ENCODE measurements around the gene C16orf78. TPM values are rescaled to one million over a fixed set of nuclear protein-coding genes. Genes with fewer than 3 reads are reported as not detected.
"Not testable (repeated sequence)": the region's sequence is repeated elsewhere in the genome, so short reads cannot be mapped to it uniquely, and the experiment has no call there.

The C16orf78 gene
- total RNA-seq, 1 experiment from 2014 or later, result not detected

DNA sequence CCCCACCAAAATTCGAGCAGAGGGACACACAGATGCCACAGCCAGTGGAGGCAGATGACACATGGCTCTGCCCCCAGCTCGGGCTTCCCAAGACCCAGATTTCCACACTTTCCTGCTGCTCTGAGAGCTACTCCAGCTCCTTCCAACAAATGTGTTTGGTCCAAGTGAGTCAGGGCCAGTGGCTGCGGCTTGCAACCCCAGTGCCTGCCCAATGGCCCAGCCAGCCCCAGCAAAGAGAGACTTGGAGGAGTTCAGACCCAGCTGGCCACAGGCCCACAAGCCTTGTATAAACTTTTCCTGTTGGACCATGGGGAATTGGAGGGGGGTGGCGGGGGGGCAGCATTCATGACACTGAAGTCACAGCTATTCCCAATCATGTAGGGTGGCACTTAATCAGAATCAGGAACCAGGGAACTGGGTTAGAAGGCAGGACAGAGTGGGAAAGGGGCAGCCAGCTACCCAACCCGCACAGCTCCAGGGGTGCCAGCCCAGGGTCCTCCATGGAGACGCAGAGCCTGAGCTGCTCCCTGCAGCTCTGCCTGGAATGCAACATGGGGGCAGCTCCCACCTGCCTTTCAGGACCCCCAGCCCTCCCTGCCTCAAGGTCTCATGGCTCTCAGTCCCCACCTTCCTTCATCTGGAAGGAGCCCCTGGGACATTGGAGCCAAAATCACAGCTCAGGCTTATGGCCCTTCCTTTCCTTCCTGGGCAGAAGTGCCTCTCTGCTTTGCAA lies 17.5 kb upstream of the C16orf78 start:
- no peak for DNase-seq
- no peaks in the 10 kb centered on the region; the same call in 1 of the 2 replicates for H3K27me3 ChIP-seq (ENCODE audit: control insufficient read depth, insufficient read depth, low read length)
- H3K4me3 ChIP-seq (ENCODE audit: insufficient read depth, low read depth, low read length), result no peak overlapping the region
- H3K36me3 ChIP-seq (replicated peaks; ENCODE audit: control insufficient read depth, insufficient read depth, low read length), result no peaks in the 10 kb centered on the region

- DNase-seq, result no peak
- Histone ChIP-seq H3K36me3 (replicated peaks; ENCODE audit: control insufficient read depth, insufficient read depth, low read length) (no peaks in the 10 kb centered on the region), H3K4me3 (ENCODE audit: insufficient read depth, low read depth, low read length) (no peak overlapping the region), H3K27me3 (ENCODE audit: control insufficient read depth, insufficient read depth, low read length) (no peaks in the 10 kb centered on the region; the same call in 1 of the 2 replicates)
These were observed 16.7 kb upstream of the C16orf78 start for GRCh38 chr16:49356728-49357488.

DNA sequence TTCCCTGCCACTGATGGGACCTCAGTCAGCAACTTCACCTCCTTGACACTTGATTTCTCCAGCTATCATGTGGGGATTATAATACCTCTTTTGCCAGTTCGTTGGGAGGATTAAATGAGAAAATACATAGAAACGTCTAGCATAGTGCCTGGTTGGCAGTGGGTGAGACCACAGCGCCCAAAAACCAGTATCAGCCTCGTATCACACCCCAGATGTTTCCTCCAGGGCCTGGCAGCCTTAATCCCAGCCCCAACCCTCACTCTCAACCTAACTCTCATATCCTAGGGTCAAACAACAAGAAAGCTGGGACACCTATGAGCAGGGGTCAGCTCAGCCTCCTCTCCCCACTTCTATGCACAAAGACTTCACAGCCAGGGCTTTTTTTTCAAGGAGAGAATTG lies 14.0 kb upstream of the C16orf78 start:
- no peaks in the 10 kb centered on the region; the same call in 1 of the 2 replicates for H3K27me3 ChIP-seq (ENCODE audit: control insufficient read depth, insufficient read depth, low read length)
- H3K36me3 ChIP-seq (replicated peaks; ENCODE audit: control insufficient read depth, insufficient read depth, low read length), result no peaks in the 10 kb centered on the region
- no peak for DNase-seq
- H3K4me3 ChIP-seq (ENCODE audit: insufficient read depth, low read depth, low read length), result no peak overlapping the region

GRCh38 chr16:49361731-49362130 lies 11.9 kb upstream of the C16orf78 start:
- not testable (repeated sequence) for DNase-seq; H3K27me3 ChIP-seq (ENCODE audit: control insufficient read depth, insufficient read depth, low read length); H3K4me3 ChIP-seq (ENCODE audit: insufficient read depth, low read depth, low read length); H3K36me3 ChIP-seq (replicated peaks; ENCODE audit: control insufficient read depth, insufficient read depth, low read length)

DNA sequence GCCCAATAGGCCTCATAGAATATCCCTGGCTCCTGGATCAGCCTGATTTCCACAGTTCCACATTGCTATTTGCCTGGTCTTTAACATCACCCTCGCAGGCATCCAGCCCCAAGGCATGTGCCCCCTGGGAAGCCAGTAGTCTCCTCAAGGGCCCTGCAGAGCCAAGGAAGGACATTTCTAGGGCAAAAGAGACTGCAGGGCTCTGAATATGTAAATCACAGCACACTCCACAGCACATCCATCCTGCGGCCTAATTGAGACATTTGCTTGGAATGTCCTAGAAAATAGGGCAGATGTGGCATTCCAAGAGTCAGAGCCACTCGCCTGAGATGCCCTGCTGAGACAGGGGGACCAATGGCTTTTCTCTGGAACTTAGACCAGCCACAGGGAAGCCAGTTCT lies 11.4 kb upstream of the C16orf78 start:
- Histone ChIP-seq H3K4me3 (ENCODE audit: insufficient read depth, low read depth, low read length) (no peak overlapping the region), H3K36me3 (replicated peaks; ENCODE audit: control insufficient read depth, insufficient read depth, low read length) (no peaks in the 10 kb centered on the region), H3K27me3 (ENCODE audit: control insufficient read depth, insufficient read depth, low read length) (no peaks in the 10 kb centered on the region; the same call in 1 of the 2 replicates)
- no peak for DNase-seq

DNA sequence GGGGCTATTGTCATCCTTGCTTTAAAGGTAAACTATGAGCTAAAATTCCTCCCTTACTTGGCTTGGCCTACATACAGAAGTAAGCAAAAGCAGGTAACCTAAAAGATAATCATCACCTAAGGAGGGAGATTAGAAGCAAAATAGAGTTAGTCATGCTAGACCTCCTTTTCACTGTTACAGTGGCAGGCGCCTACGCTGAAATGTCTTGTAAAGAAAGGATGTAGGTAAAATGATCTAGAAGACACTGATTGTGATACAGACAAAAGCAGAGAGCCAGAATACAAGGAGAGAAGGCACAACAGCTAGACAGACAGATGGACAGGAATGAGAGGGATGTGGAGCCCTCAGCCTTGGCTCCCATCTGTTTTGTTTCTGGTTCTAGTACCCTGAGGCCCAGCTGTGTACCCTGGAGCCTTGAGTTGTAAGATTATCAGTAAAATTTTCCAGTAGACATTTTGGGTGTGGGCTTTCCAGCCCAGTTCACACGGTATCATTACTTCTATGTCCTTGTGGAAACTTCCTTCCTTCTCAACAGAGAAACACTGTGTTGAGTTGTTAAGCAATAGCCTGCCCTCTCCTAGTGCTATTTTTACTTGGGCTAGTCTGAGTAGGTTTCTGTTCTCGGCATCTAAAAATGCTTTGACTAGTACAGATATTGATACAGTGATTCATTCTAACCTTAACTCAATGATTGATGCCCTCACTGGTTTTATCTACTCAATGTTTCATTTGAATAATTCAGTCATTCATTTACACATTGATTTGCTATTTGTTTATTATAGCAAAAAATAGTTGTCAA lies 7.7 kb upstream of the C16orf78 start:
- Histone ChIP-seq H3K36me3 (replicated peaks; ENCODE audit: control insufficient read depth, insufficient read depth, low read length) (no peaks in the 10 kb centered on the region), H3K4me3 (ENCODE audit: insufficient read depth, low read depth, low read length) (no peak overlapping the region), H3K27me3 (ENCODE audit: control insufficient read depth, insufficient read depth, low read length) (no peaks in the 10 kb centered on the region)
- DNase-seq, result no peak

DNA sequence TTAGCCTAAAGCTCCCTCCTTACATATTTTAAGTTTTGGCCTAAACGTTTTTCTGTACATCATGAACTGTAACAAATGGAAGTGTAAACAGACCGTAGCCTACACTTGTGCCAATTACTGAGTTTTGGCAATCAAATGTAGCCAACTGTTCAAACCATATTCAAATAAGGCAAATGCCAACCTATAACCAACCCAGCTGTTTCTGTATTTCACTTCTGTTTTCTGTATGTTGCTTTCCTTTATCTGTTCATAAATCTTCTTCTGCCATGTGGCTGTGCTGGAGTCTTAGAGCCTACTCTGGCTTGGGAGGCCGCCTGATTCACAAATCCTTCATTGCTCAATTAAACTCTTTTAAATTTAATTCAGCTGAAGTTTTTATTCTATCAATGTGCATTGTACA lies 6.9 kb upstream of the C16orf78 start:
- Histone ChIP-seq H3K27me3 (ENCODE audit: control insufficient read depth, insufficient read depth, low read length) (no peaks in the 10 kb centered on the region), H3K36me3 (replicated peaks; ENCODE audit: control insufficient read depth, insufficient read depth, low read length) (no peaks in the 10 kb centered on the region), H3K4me3 (ENCODE audit: insufficient read depth, low read depth, low read length) (no peak overlapping the region)
- DNase-seq, result no peak

DNA sequence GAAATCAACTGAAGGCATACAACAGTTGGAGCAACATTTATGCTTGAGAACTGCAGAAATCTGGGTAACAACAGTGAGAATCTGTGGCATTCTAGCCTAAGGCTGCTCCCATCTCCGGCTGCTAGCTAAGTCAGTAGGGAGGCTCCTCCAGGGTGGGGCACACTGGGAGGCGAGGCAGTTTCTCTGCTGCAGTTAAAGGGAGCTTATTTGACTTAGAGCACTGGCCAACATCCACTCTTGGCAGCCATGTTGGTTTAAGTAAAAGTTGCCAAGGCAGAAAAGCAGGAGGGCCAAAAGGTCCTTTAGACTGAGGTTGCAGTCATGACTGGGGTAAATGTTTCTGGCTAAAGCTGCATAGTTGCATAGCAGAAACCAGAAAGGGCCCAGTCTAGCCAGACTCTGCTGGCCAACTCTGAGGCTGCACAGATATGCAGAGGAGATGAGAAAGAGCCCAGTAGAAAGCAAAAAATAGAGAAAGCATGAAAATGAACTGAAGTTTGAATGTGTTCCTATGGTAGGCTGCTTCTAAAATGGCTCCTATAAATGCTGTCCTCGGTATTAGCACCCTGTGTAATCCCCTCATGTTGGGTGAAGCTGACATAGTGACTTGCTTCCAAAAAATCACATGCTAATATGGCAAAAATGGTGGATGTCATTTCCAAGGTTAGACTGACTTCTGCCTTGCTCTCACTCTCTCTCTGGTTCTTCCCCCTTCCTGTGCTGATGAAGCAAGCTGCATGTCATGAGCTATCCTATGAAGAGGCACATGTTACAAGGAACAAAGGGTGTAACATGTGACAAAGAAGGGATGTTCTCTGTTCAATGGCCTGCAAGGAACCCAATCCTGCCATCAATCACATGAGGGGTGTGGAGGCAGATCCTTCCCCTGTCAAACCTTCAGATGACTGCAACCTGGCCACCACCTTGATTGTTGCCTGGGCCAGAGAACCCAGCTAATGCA lies 3.7 kb upstream of the C16orf78 start:
- Histone ChIP-seq H3K4me3 (ENCODE audit: insufficient read depth, low read depth, low read length) (no peak overlapping the region), H3K27me3 (ENCODE audit: control insufficient read depth, insufficient read depth, low read length) (peaks cover 5% of the 10 kb centered on the region; the same call in 1 of the 2 replicates), H3K36me3 (replicated peaks; ENCODE audit: control insufficient read depth, insufficient read depth, low read length) (no peaks in the 10 kb centered on the region)
- no peak for DNase-seq

DNA sequence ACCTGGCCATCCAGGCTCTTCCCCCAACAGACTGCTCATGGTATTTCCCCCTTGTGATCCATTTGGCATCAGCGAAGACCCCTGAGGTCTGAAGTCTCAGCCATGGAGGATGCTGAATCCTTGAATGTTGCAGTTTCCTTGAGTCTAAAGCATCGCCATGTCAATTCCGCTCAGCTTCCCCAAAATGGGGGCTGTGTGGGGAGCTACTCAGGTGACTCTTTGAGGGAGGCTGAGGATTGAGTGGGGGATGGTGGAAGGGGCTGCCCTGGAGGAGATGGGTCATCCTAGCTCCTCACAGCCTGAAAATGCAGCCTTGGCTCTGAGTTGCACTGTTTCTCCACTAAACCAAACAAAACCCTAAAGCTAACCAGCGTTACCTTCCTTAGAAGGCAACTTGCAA lies 2.6 kb downstream of the C16orf78 start:
- no peaks in the 10 kb centered on the region for H3K36me3 ChIP-seq (replicated peaks; ENCODE audit: control insufficient read depth, insufficient read depth, low read length)
- no peak overlapping the region for H3K4me3 ChIP-seq (ENCODE audit: insufficient read depth, low read depth, low read length)
- no peak for DNase-seq
- H3K27me3 ChIP-seq (ENCODE audit: control insufficient read depth, insufficient read depth, low read length), result peaks cover 18% of the 10 kb centered on the region

DNA sequence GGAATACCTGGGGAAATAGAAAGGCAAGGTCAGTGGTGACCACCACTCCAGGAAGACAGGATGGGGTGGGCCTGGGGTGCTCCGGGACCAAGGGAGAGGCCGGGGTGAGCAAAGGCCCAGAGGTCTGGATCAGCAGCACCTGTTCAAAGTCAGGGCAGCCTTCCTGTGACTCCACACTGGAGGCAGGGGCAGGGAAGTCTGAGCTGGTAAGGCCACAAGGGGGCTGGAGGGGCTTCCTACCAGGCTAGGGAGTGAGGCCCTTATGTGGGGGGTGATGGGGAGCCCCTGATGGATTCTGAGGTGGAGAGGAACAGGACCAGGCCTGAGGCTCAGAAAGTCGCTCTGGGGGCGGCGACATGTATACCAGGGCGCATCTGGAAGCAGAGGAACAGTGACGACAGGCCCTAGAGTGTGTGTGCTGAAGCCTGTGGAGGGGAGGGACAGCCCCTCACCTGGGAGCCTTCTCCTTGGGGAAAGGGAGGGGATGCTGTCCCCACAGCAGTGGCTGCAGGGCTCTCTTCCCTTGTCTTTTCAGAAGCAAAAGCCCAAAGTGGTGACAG lies 3.7 kb downstream of the C16orf78 start:
- H3K36me3 ChIP-seq (replicated peaks; ENCODE audit: control insufficient read depth, insufficient read depth, low read length), result no peaks in the 10 kb centered on the region
- no peak overlapping the region for H3K4me3 ChIP-seq (ENCODE audit: insufficient read depth, low read depth, low read length)
- H3K27me3 ChIP-seq (ENCODE audit: control insufficient read depth, insufficient read depth, low read length), result peaks cover 18% of the 10 kb centered on the region
- no peak for DNase-seq

- Histone ChIP-seq H3K27me3 (ENCODE audit: control insufficient read depth, insufficient read depth, low read length) (peaks cover 15% of the 10 kb centered on the region), H3K36me3 (replicated peaks; ENCODE audit: control insufficient read depth, insufficient read depth, low read length) (no peaks in the 10 kb centered on the region), H3K4me3 (ENCODE audit: insufficient read depth, low read depth, low read length) (no peak overlapping the region)
- no peak for DNase-seq
These were observed 4.6 kb downstream of the C16orf78 start for GRCh38 chr16:49378238-49378637.

- Histone ChIP-seq H3K27me3 (ENCODE audit: control insufficient read depth, insufficient read depth, low read length) (peaks cover 15% of the 10 kb centered on the region), H3K4me3 (ENCODE audit: insufficient read depth, low read depth, low read length) (no peak overlapping the region), H3K36me3 (replicated peaks; ENCODE audit: control insufficient read depth, insufficient read depth, low read length) (no peaks in the 10 kb centered on the region)
- no peak for DNase-seq
These were observed 5.2 kb downstream of the C16orf78 start for GRCh38 chr16:49378816-49379215.

DNA sequence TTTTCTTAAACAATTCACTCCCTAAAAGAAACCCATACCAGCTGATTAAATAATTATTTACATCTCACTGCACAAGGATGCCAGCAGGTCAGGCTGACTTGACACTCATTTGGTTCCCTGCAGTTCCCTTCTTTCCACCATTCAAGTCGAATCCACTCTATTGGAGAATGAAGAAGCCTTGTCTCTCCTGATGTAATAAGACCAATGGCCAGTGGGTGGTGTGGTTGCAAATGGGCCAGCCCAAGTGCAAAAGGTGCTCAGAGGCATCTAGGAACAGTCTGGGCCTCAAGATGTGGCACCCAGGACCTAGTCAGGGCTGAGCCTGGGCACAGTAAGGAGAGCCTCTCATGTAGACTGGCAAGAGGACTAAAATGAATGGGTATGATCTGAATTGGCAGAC lies 9.3 kb downstream of the C16orf78 start:
- DNase-seq, result peak; percentile 62
- Histone ChIP-seq H3K4me3 (ENCODE audit: insufficient read depth, low read depth, low read length) (no peak overlapping the region), H3K27me3 (ENCODE audit: control insufficient read depth, insufficient read depth, low read length) (no peaks in the 10 kb centered on the region; the same call in 1 of the 2 replicates), H3K36me3 (replicated peaks; ENCODE audit: control insufficient read depth, insufficient read depth, low read length) (no peaks in the 10 kb centered on the region)

Data from H7 (cell line).